PFSK-1 (cell line): ENCODE measurements around the gene SELENOK.

Experiments
- SIN3A ChIP-seq: IDR thresholded peaks from 2 replicates; pipeline ENCODE4 v1.6.1; 2012; ENCODE audit warnings: mild to moderate bottlenecking, low read length, moderate library complexity, borderline replicate concordance; ENCODE audit not compliant: insufficient read depth
- TF ChIP-seq, protein P1 (sequence below), 2 experiments: IDR thresholded peaks; 2 replicates each; pipeline versions ENCODE4 v1.6.1 to v1.8.0; 2011 to 2012; ENCODE audit warnings: low read depth in 2 of 2, low read length in 2 of 2, control low read depth in 1 of 2, inconsistent platforms in 1 of 2, mild to moderate bottlenecking in 1 of 2, moderate library complexity in 1 of 2; ENCODE audit not compliant: insufficient read depth in 1 of 2

DNA sequence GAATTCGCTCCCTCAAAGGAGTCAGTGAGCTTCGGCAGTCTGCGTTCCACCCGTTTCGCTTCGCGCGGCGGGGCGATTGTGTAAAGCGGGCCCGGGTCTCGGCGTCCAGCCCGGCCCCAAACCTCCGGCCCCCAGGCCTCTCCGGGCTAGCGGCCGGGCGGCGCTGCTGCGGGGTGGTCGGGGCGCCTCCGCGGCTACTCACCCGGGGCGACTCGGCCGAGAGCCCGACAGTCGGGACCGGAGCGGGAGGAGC lies 45.9 kb downstream of the SELENOK start:
- TF ChIP-seq, protein P1, sequence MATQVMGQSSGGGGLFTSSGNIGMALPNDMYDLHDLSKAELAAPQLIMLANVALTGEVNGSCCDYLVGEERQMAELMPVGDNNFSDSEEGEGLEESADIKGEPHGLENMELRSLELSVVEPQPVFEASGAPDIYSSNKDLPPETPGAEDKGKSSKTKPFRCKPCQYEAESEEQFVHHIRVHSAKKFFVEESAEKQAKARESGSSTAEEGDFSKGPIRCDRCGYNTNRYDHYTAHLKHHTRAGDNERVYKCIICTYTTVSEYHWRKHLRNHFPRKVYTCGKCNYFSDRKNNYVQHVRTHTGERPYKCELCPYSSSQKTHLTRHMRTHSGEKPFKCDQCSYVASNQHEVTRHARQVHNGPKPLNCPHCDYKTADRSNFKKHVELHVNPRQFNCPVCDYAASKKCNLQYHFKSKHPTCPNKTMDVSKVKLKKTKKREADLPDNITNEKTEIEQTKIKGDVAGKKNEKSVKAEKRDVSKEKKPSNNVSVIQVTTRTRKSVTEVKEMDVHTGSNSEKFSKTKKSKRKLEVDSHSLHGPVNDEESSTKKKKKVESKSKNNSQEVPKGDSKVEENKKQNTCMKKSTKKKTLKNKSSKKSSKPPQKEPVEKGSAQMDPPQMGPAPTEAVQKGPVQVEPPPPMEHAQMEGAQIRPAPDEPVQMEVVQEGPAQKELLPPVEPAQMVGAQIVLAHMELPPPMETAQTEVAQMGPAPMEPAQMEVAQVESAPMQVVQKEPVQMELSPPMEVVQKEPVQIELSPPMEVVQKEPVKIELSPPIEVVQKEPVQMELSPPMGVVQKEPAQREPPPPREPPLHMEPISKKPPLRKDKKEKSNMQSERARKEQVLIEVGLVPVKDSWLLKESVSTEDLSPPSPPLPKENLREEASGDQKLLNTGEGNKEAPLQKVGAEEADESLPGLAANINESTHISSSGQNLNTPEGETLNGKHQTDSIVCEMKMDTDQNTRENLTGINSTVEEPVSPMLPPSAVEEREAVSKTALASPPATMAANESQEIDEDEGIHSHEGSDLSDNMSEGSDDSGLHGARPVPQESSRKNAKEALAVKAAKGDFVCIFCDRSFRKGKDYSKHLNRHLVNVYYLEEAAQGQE (IDR thresholded peaks at IDR 0.05; ENCODE audit: insufficient read depth in 1 of 2, low read depth in 2 of 2, low read length in 2 of 2), result no peak
- TF ChIP-seq SIN3A, result no peak
